ENCODE measurements around the gene SLC43A1.

The SLC43A1 gene

DNA sequence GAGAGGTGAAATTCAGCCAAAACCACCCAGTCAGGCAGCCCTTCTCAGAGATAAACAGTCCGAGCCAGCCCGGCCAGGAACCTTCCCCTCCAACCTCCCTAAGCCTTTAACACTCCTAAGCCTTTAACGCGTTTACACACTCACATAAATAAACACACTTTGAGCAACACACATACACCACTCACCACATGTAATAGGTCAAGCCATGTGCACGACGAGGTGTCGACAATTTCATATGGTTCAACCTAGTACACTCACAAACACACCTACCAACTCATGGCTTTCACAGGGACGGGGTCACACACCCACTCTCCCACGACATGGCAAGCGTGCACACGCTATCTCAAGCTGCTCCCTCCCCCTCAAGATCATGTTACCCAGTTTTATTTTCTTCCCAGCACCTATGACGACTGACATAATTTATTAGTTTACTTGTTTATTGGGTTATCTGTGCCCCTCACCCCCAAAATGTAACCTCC, 15.5 kb downstream of the SLC43A1 start:
- in situ Hi-C loops (cut with HindIII; ENCODE audit: low pct_ligation_motif_present, low sequenced_read_pairs): no loop called here
- H3K36me3 ChIP-seq (replicated peaks): no peaks in the 10 kb centered on the region
- no peaks in the 10 kb centered on the region for H3K27me3 ChIP-seq (replicated peaks)
- DNase-seq: no peak
- TF ChIP-seq, protein P1, sequence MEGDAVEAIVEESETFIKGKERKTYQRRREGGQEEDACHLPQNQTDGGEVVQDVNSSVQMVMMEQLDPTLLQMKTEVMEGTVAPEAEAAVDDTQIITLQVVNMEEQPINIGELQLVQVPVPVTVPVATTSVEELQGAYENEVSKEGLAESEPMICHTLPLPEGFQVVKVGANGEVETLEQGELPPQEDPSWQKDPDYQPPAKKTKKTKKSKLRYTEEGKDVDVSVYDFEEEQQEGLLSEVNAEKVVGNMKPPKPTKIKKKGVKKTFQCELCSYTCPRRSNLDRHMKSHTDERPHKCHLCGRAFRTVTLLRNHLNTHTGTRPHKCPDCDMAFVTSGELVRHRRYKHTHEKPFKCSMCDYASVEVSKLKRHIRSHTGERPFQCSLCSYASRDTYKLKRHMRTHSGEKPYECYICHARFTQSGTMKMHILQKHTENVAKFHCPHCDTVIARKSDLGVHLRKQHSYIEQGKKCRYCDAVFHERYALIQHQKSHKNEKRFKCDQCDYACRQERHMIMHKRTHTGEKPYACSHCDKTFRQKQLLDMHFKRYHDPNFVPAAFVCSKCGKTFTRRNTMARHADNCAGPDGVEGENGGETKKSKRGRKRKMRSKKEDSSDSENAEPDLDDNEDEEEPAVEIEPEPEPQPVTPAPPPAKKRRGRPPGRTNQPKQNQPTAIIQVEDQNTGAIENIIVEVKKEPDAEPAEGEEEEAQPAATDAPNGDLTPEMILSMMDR (IDR thresholded peaks at IDR 0.05; ENCODE audit: low read depth, low read length, missing control alignments): no peak
- peak overlapping the region; percentile 41 for H3K4me3 ChIP-seq (ENCODE audit: low read depth, low read length)
- no peak overlapping the region for H3K27ac ChIP-seq

DNA sequence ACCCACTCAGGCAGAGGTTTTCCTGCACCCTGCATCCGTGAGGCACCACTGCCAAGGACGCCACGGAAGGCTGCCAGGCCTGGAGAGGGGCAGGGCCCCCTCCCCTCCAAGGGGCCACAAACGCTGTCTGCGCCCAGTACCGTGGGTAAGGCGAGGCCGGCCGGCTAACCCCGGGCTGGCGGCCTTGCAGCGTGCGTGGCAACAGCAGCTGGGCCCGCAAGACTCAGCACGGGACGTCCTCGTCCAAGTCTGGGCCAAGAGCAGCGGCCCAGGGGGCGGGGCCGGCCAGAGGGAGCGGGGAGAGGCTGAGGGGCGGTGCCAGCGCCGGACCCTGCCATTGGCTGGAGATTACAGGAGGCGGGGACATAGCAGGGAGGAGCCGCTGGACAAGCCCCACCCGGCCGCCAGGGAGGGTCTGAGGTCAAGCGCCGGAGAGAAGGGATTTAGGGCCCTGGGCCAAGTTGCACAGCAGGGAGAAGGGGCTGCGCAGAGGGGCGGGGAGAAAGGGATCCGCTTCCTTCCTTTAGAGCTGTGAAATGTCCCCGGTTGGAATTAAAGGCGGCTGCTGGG, 16.0 kb downstream of the SLC43A1 start:
- Histone ChIP-seq H3K27ac (peak overlapping the region; percentile 49), H3K36me3 (replicated peaks) (no peaks in the 10 kb centered on the region), H3K4me3 (ENCODE audit: low read depth, low read length) (peak overlapping the region; percentile 47), H3K27me3 (replicated peaks) (no peaks in the 10 kb centered on the region)
- TF ChIP-seq, protein P1 (IDR thresholded peaks at IDR 0.05; ENCODE audit: low read depth, low read length, missing control alignments): peak; percentile 11
- in situ Hi-C loops (cut with HindIII; ENCODE audit: low pct_ligation_motif_present, low sequenced_read_pairs): no loop called here
- peak; percentile 84 for DNase-seq

DNA sequence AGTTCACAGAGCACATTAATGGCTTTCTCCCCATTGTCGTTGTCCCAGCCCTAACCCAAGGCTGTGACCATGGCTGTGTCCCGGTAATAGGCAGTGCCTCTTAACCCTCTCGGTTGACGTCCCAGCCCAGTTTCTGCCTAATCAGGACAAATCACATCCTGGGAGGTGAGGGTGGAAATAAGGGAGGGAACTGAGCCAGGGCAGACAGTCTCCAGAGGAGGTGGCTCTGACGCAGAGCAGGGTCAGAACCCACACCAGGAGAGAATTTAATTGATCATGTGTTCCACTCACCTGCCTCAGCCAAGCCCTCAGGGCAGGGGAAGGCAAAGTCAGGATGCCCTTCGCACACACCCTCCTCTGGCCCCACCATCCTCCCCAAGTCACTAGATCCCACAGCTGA, 17.0 kb downstream of the SLC43A1 start:
- TF ChIP-seq, protein P1 (IDR thresholded peaks at IDR 0.05; ENCODE audit: low read depth, low read length, missing control alignments): no peak
- H3K4me3 ChIP-seq (ENCODE audit: low read depth, low read length): no peak overlapping the region
- no peak overlapping the region for H3K27ac ChIP-seq
- no peak for DNase-seq
- in situ Hi-C loops (cut with HindIII; ENCODE audit: low pct_ligation_motif_present, low sequenced_read_pairs): no loop called here
- H3K36me3 ChIP-seq (replicated peaks): no peaks in the 10 kb centered on the region
- no peaks in the 10 kb centered on the region for H3K27me3 ChIP-seq (replicated peaks)

DNA sequence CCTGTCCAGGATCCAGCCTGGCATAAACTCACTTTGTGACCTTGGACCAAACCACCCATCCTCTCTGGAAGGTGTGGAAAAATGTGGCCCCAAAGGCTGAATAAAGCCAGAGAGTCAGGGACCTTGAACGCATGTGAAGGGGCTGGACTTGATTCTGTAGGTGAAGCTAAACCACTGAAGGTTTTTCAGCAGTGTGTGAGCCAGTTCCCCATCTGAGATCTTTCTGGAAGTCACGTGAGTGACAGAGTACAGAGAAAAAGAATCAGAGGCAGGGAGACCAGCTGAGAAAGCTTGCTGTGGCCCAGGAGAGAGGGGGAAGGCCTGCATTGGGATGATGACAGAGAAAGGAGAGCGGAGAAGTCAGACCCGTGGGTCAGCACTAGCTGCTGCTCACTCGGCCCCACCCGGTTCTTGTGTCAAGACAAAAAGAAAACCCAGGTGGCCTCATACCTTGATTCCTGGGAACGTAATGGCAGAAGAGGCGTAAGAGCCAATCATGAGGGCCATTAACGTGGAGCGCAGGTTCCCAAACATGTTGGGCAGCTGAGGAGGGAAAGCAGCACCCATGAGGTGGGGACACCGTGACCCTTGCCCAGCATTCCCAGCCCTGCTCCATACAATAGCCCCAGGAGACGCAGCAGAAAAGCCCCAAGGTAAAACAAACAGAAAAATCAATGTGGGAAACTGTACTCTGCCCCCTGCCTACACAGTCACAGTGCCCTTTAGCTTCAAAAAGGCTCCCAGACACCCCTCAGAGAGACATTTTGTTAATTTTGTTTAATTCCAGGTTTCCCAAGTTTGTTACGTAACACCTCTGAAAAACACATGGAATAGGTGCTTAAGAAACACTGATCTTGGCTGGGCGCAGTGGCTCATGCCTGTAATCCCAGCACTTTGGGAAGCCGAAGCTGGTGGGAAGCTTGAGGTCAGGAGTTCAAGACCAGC, 17.9 kb downstream of the SLC43A1 start:
- TF ChIP-seq, protein P1 (IDR thresholded peaks at IDR 0.05; ENCODE audit: low read depth, low read length, missing control alignments): no peak
- no peaks in the 10 kb centered on the region for H3K36me3 ChIP-seq (replicated peaks)
- no peak overlapping the region for H3K4me3 ChIP-seq (ENCODE audit: low read depth, low read length)
- no peaks in the 10 kb centered on the region for H3K27me3 ChIP-seq (replicated peaks)
- no peak for DNase-seq
- in situ Hi-C loops (cut with HindIII; ENCODE audit: low pct_ligation_motif_present, low sequenced_read_pairs): no loop called here
- H3K27ac ChIP-seq: no peak overlapping the region

DNA sequence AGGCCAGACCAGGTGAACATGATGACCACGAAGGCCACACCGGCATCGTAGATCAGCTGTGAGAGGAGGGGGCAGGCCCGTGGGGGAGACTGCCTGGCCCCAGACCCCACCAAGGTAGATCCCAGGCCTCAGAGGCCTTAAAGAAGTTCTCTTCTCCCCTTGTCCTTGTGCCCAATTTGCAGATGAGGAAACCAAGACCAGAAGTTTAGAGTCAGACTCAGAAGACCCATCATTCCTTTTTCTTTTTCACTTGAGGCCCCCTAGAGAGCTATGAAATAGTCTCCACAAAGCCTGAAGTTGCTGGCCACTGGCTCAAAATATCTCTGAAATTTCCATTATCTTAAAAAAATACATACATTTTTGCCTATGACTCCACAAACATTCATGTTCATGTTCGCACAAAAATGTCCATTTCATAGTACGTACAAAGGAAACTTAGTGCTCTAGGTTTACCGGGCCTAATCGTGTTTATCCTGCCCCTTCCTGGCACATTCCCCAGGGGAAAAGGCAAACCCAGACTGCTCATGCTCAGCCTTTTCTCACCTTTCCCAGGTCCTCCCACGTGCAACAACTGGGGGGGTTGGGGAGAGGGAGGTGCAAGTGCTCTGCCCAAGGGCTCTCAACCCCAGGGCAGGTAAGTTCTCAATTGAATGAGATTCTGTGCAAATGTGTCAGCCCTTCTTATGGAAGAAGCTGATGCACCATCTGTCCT, 19.2 kb downstream of the SLC43A1 start:
- in situ Hi-C loops (cut with HindIII; ENCODE audit: low pct_ligation_motif_present, low sequenced_read_pairs): no loop called here
- H3K27me3 ChIP-seq (replicated peaks): no peaks in the 10 kb centered on the region
- H3K4me3 ChIP-seq (ENCODE audit: low read depth, low read length): no peak overlapping the region
- H3K27ac ChIP-seq: no peak overlapping the region
- no peak for DNase-seq
- H3K36me3 ChIP-seq (replicated peaks): no peaks in the 10 kb centered on the region
- TF ChIP-seq, protein P1 (IDR thresholded peaks at IDR 0.05; ENCODE audit: low read depth, low read length, missing control alignments): no peak
